Left ventricle myocardium inferior (tissue), 1 donor: ENCODE data around the gene KLKB1. TPM values are rescaled to one million over a fixed set of nuclear protein-coding genes. Genes with fewer than 3 reads are reported as not detected.

Experiments
- DNase-seq: peaks from one replicate; pipeline ENCODE4 v3.0.0-alpha.2; 2020
- H3K27ac ChIP-seq: fragments of 200-600 bp; replicated peaks from 2 replicates; pipeline ENCODE4 v1.8.0; 2021
- H3K27me3 ChIP-seq: fragments of 200-600 bp; 2 replicates; pipeline ENCODE4 v1.8.0; 2021; ENCODE audit warnings: low read depth
- H3K36me3 ChIP-seq: fragments of 200-600 bp; 2 replicates; pipeline ENCODE4 v1.8.0; 2021
- H3K4me1 ChIP-seq: fragments of 200-600 bp; 2 replicates; pipeline ENCODE4 v1.8.0; 2021
- H3K4me3 ChIP-seq: fragments of 200-600 bp; 2 replicates; pipeline ENCODE4 v1.8.0; 2021; ENCODE audit warnings: mild to moderate bottlenecking, moderate library complexity
- H3K9me3 ChIP-seq: fragments of 200-600 bp; replicated peaks from 2 replicates; pipeline ENCODE4 v1.8.0; 2021
- CTCF ChIP-seq: fragments of 200-600 bp; IDR thresholded peaks from 2 replicates; pipeline ENCODE4 v1.8.0; 2021; ENCODE audit warnings: antibody characterized with exemption, mild to moderate bottlenecking, borderline replicate concordance
- intact Hi-C: fragments of 100-400 bp; cut with micrococcal nuclease; formaldehyde crosslinking; loops from one replicate; pipeline ENCODE4 v1.11.0; 2022
- total RNA-seq: library from RNA; stranded (reverse); fragmentation: NEBNext Ultra II Directional; extraction: Animal tissue kit (Norgen Biotek cat#: 25700); gene quantifications from one replicate; pipeline ENCODE4 v1.2.1, GENCODE V29; 2021
- donor health status: DM: no; HTN: yes; CAD: no; lungs with severe emphysema.

Gene KLKB1
- total RNA-seq, 1 donor from 2014 or later: 0.74 TPM

GRCh38 chr4:186192066-186192612 is 35.2 kb upstream of the KLKB1 start:
- Histone ChIP-seq H3K36me3 (peaks cover 21% of the 10 kb centered on the region), H3K4me3 (peak overlapping the region; percentile 82), H3K4me1 (peaks cover 57% of the 10 kb centered on the region), H3K27ac (peak overlapping the region; percentile 95), H3K9me3 (no peaks in the 10 kb centered on the region), H3K27me3 (no peaks in the 10 kb centered on the region)
- peak; percentile 28 for DNase-seq
- TF ChIP-seq CTCF: no peak
- intact Hi-C loops: no loop called here

GRCh38 chr4:186193851-186194250 is 33.5 kb upstream of the KLKB1 start:
- intact Hi-C loops: no loop called here
- H3K4me1 ChIP-seq: peaks cover 57% of the 10 kb centered on the region
- no peaks in the 10 kb centered on the region for H3K27me3 ChIP-seq
- no peak for TF ChIP-seq CTCF
- DNase-seq: no peak
- H3K9me3 ChIP-seq: no peaks in the 10 kb centered on the region
- peak overlapping the region; percentile 95 for H3K27ac ChIP-seq
- H3K4me3 ChIP-seq: peak overlapping the region; percentile 82
- H3K36me3 ChIP-seq: peaks cover 31% of the 10 kb centered on the region

- Histone ChIP-seq H3K9me3 (no peaks in the 10 kb centered on the region), H3K4me1 (peaks cover 56% of the 10 kb centered on the region), H3K27me3 (no peaks in the 10 kb centered on the region), H3K27ac (no peak overlapping the region), H3K4me3 (no peak overlapping the region), H3K36me3 (peaks cover 34% of the 10 kb centered on the region)
- DNase-seq: no peak
- no peak for TF ChIP-seq CTCF
- intact Hi-C loops: no loop called here
Observed at GRCh38 chr4:186196063-186196462, 31.2 kb upstream of the KLKB1 start.

- Histone ChIP-seq H3K27me3 (no peaks in the 10 kb centered on the region), H3K36me3 (peaks cover 28% of the 10 kb centered on the region), H3K4me3 (no peak overlapping the region), H3K27ac (peak overlapping the region; percentile 72), H3K9me3 (no peaks in the 10 kb centered on the region), H3K4me1 (peaks cover 28% of the 10 kb centered on the region)
- DNase-seq: no peak
- intact Hi-C loops: no loop called here
- no peak for TF ChIP-seq CTCF
Observed at GRCh38 chr4:186200516-186200915, 26.8 kb upstream of the KLKB1 start.

GRCh38 chr4:186201010-186201409 is 26.3 kb upstream of the KLKB1 start:
- no peaks in the 10 kb centered on the region for H3K9me3 ChIP-seq
- peaks cover 26% of the 10 kb centered on the region for H3K36me3 ChIP-seq
- DNase-seq: no peak
- peaks cover 28% of the 10 kb centered on the region for H3K4me1 ChIP-seq
- TF ChIP-seq CTCF: no peak
- intact Hi-C loops: no loop called here
- H3K4me3 ChIP-seq: no peak overlapping the region
- no peaks in the 10 kb centered on the region for H3K27me3 ChIP-seq
- peak overlapping the region; percentile 72 for H3K27ac ChIP-seq
